NCI-H2227 treated with DMSO at 0.1 percent for 48 hours (cell line): Measurements from ENCODE around the gene OR4C45.
"Not testable (repeated sequence)": the region's sequence is repeated elsewhere in the genome, so short reads cannot be mapped to it uniquely, and the experiment has no call there.

Experiments
- DNase-seq: peaks from one replicate; lab custom pipeline; 2025; lab: John Stamatoyannopoulos, UW

The OR4C45 gene

GRCh38 chr11:50032574-50032973 is at the start of gene OR4C45:
Gene OR4C45, plus strand, starts transcription at chr11:50032874.
- DNase-seq = no peak

- DNase-seq = no peak
These were observed 37.1 kb upstream of the OR4C45 start for GRCh38 chr11:49995565-49995964.

- no peak for DNase-seq
These were observed 2.5 kb upstream of the OR4C45 start for GRCh38 chr11:50030193-50030592.

- DNase-seq = not testable (repeated sequence)
These were observed 3.6 kb downstream of the OR4C45 start for GRCh38 chr11:50036239-50036638.

- no peak for DNase-seq
These were observed 4.6 kb downstream of the OR4C45 start for GRCh38 chr11:50037251-50037650.

- no peak for DNase-seq
These were observed 12.0 kb downstream of the OR4C45 start for GRCh38 chr11:50044647-50045046.

GRCh38 chr11:50063056-50063455 is 30.4 kb downstream of the OR4C45 start:
- not testable (repeated sequence) for DNase-seq

- DNase-seq = no peak
These were observed 37.7 kb downstream of the OR4C45 start for GRCh38 chr11:50070389-50070788.

GRCh38 chr11:50071584-50072225 is 39.0 kb downstream of the OR4C45 start:
- no peak for DNase-seq

GRCh38 chr11:50072226-50073112 is 39.8 kb downstream of the OR4C45 start:
- DNase-seq = no peak

GRCh38 chr11:50073113-50074105 is 40.7 kb downstream of the OR4C45 start:
- no peak for DNase-seq

- DNase-seq = no peak
These were observed 41.5 kb downstream of the OR4C45 start for GRCh38 chr11:50074161-50074560.

- DNase-seq = no peak
These were observed 43.2 kb downstream of the OR4C45 start for GRCh38 chr11:50075856-50076255.

GRCh38 chr11:50077526-50077925 is 44.9 kb downstream of the OR4C45 start:
- DNase-seq = no peak

- DNase-seq = no peak
These were observed 45.3 kb downstream of the OR4C45 start for GRCh38 chr11:50078001-50078400.

GRCh38 chr11:50078946-50079345 is 46.3 kb downstream of the OR4C45 start:
- not testable (repeated sequence) for DNase-seq

- DNase-seq = no peak
These were observed 47.6 kb downstream of the OR4C45 start for GRCh38 chr11:50080256-50080655.
